HepG2 (cell line): Measurements from ENCODE around the gene TLNRD1. TPM values are rescaled to one million over a fixed set of nuclear protein-coding genes. Genes with fewer than 3 reads are reported as not detected.

Experiments used
- ATAC-seq: fragments of 200-7000 bp; cut with Tn5 transposase; 3 replicates; pipeline ENCODE4 v1.9.1; 2020; ENCODE audit warnings: mild to moderate bottlenecking, moderate library complexity
- BruUV-seq: library from RNA; stranded (reverse); fragments of 400-500 nt; replicated peaks from 2 replicates; lab custom pipeline; 2021; lab: Mats Ljungman, UMichigan
- CTCF ChIA-PET: fragments of 300-600 bp; formaldehyde crosslinking; extraction: SDS; loops from one replicate; lab custom pipeline; 2021; ENCODE audit warnings: low total read pairs, inconsistent platforms, low intra/inter-chr PET ratio; lab: Yijun Ruan, JAX
- POLR2A ChIA-PET: fragments of 350-600 bp; sonication (Branson Sonifier 250); formaldehyde crosslinking; loops from one replicate; lab custom pipeline; 2020; ENCODE audit warnings: antibody characterized with exemption, inconsistent platforms; lab: Yijun Ruan, JAX
- DNase-seq: peaks from one replicate; pipeline ENCODE4 v3.0.0-alpha.2; 2015; ENCODE audit warnings: low spot score
- FAIRE-seq: peaks from 3 replicates; lab custom pipeline; 2011; peaks lifted over from hg19 to GRCh38; lab: Jason Lieb, UNC
- H2AFZ ChIP-seq: one replicate; pipeline ENCODE4 v1.6.1; 2011; ENCODE audit warnings: low read length, inconsistent platforms
- H3K27ac ChIP-seq: fragments of 300-600 bp; 3 replicates; pipeline ENCODE4 v1.8.0; 2011; ENCODE audit warnings: mixed run types, mild to moderate bottlenecking, mixed read lengths, low read length, inconsistent platforms; ENCODE audit not compliant: insufficient read depth; ENCODE audit errors: extremely low read length
- H3K27me3 ChIP-seq, 2 experiments: fragments of 200-600 bp in 1 of 2; 2 replicates in 1 of 2; 3 replicates in 1 of 2; pipeline versions ENCODE4 v1.6.0 to v1.8.0; 2011; ENCODE audit warnings: low read length in 2 of 2, mild to moderate bottlenecking in 2 of 2, moderate library complexity in 2 of 2, inconsistent platforms in 1 of 2; ENCODE audit not compliant: insufficient read depth in 2 of 2, control insufficient read depth in 1 of 2
- H3K36me3 ChIP-seq, 2 experiments: fragments of 200-600 bp in 1 of 2; replicated peaks in 1 of 2; 2 replicates in 1 of 2; 3 replicates in 1 of 2; pipeline versions ENCODE4 v1.5.1 to v1.8.0; 2011; ENCODE audit warnings: low read length in 2 of 2, inconsistent platforms in 1 of 2; ENCODE audit not compliant: insufficient read depth in 2 of 2, control insufficient read depth in 1 of 2
- H3K4me1 ChIP-seq: 2 replicates; pipeline ENCODE4 v1.5.1; 2012; ENCODE audit warnings: low read length, inconsistent platforms; ENCODE audit not compliant: insufficient read depth
- H3K4me2 ChIP-seq: 2 replicates; pipeline ENCODE4 v1.6.0; 2011; ENCODE audit warnings: low read depth, low read length, inconsistent platforms
- H3K4me3 ChIP-seq, 3 experiments: fragments of 200-600 bp in 1 of 3; sonication (generic), shearing (Covaris generic) in 1 of 3; replicated peaks in 1 of 3; 2 replicates each; pipeline ENCODE4 v1.5.1; 2011 to 2016; ENCODE audit warnings: low read length in 3 of 3, inconsistent platforms in 2 of 3, low read depth in 2 of 3, mild to moderate bottlenecking in 2 of 3, control low read depth in 1 of 3, mixed read lengths in 1 of 3; ENCODE audit not compliant: insufficient read depth in 1 of 3
- H3K79me2 ChIP-seq: one replicate; pipeline ENCODE4 v1.6.1; 2011; ENCODE audit warnings: low read length, inconsistent platforms; ENCODE audit not compliant: insufficient read depth
- H3K9ac ChIP-seq: 2 replicates; pipeline ENCODE4 v1.6.0; 2011; ENCODE audit warnings: mild to moderate bottlenecking, low read depth, low read length, inconsistent platforms; ENCODE audit not compliant: insufficient read depth
- H3K9me3 ChIP-seq: 2 replicates; pipeline ENCODE4 v1.5.1; 2012; ENCODE audit warnings: mild to moderate bottlenecking, low read length
- H4K20me1 ChIP-seq: 2 replicates; pipeline ENCODE4 v1.6.0; 2011; ENCODE audit warnings: inconsistent platforms, mild to moderate bottlenecking, low read length, moderate library complexity; ENCODE audit not compliant: insufficient read depth
- CBX1 ChIP-seq: IDR thresholded peaks from one replicate; pipeline ENCODE4 v1.6.1; 2016; ENCODE audit warnings: antibody characterized with exemption, low read depth
- ELF1 ChIP-seq: sonication (generic); formaldehyde crosslinking; IDR thresholded peaks from 2 replicates; pipeline ENCODE4 v1.4.0; 2020; ENCODE audit warnings: missing genetic modification reagents
- HNRNPL ChIP-seq: fragments of 200-400 bp; formaldehyde crosslinking; IDR thresholded peaks from 2 replicates; pipeline ENCODE4 v1.6.1; 2017; ENCODE audit warnings: mild to moderate bottlenecking, low read depth, low read length
- THRA ChIP-seq: sonication (generic); formaldehyde crosslinking; IDR thresholded peaks from 2 replicates; pipeline ENCODE4 v1.4.0; 2020; ENCODE audit warnings: missing genetic modification reagents, borderline replicate concordance
- ZBTB34 ChIP-seq: sonication (generic); formaldehyde crosslinking; IDR thresholded peaks from 2 replicates; pipeline ENCODE4 v1.8.0; 2022; ENCODE audit warnings: mild to moderate bottlenecking, missing genetic modification reagents
- ZC3H13 ChIP-seq: sonication (generic); formaldehyde crosslinking; IDR thresholded peaks from 2 replicates; pipeline ENCODE4 v1.8.1; 2023; ENCODE audit warnings: mild to moderate bottlenecking, missing genetic modification reagents, moderate library complexity
- ZNF530 ChIP-seq: sonication (generic); formaldehyde crosslinking; IDR thresholded peaks from 2 replicates; pipeline ENCODE4 v1.5.0; 2020; ENCODE audit warnings: low read depth, mild to moderate bottlenecking, missing genetic modification reagents
- whole genome bisulfite sequencing: methylation state at CpG from one replicate; pipeline ENCODE4 v1.1.6; 2017; ENCODE audit warnings: low lambda C conversion rate; 5-methylcytosine and 5-hydroxymethylcytosine counted together
- in situ Hi-C: cut with HindIII; loops from 2 replicates; pipeline ENCODE4 v1.10.0; 2017; ENCODE audit warnings: low pct_unique_long_range_greater_than_20kb; ENCODE audit not compliant: extremely low pct_ligation_motif_present
- intact Hi-C: fragments of 100-400 bp; cut with micrococcal nuclease; formaldehyde crosslinking; loops from one replicate; pipeline ENCODE4 v1.10.0; 2022; ENCODE audit not compliant: unreplicated experiment
- polyA plus RNA-seq, 8 experiments: library from polyadenylated mRNA; depleted of rRNA in 3 of 8; stranded (reverse) in 7 of 8; unstranded in 1 of 8; fragments of >200 nt; fragmentation: Illumina TruSeq in 4 of 8; extraction: Trizol in 4 of 8; gene quantifications; 2 replicates each; pipeline versions ENCODE4 v1.2.1 to v1.2.3, GENCODE V29; 2011 to 2016; ENCODE audit warnings: low read depth in 4 of 8, missing spikeins in 1 of 8, mixed read lengths in 1 of 8; ENCODE audit not compliant: insufficient read depth in 1 of 8
- total RNA-seq, 5 experiments: library from RNA; depleted of rRNA; stranded (reverse); fragments of >200 nt; fragmentation: Illumina TruSeq; extraction: Trizol; gene quantifications; 2 replicates each; pipeline ENCODE4 v1.2.3, GENCODE V29; 2016; ENCODE audit warnings: low read depth in 1 of 5
- TF ChIP-seq, protein P1 (sequence below): sonication (generic); formaldehyde crosslinking; conservative IDR thresholded peaks from 2 replicates; pipeline ENCODE4 v1.8.0; 2022; ENCODE audit warnings: low read depth, missing genetic modification reagents
- TF ChIP-seq, protein P2 (sequence below): sonication (generic); formaldehyde crosslinking; IDR thresholded peaks from 2 replicates; pipeline ENCODE4 v1.4.0; 2020; ENCODE audit warnings: mild to moderate bottlenecking, missing genetic modification reagents
- TF ChIP-seq, protein P3 (sequence below): sonication (generic); formaldehyde crosslinking; IDR thresholded peaks from 2 replicates; pipeline ENCODE4 v1.4.0; 2020; ENCODE audit warnings: missing genetic modification reagents, borderline replicate concordance
- TF ChIP-seq, protein P4 (sequence below): sonication (generic); formaldehyde crosslinking; IDR thresholded peaks from 2 replicates; pipeline ENCODE4 v1.5.0; 2020; ENCODE audit warnings: mild to moderate bottlenecking, missing genetic modification reagents

Gene TLNRD1
- total and polyA plus RNA-seq, 2 of the 13 experiments (the other 11 are each of a cell fraction or from before 2014, with no cell fraction given), result 3.4 to 5.3 TPM

- no peak overlapping the region for H3K4me2 ChIP-seq
- intact Hi-C loops (no loop called here), in situ Hi-C loops (no loop called here)
- ChIA-PET POLR2A (no interaction called here), CTCF (no interaction called here)
- no peaks in the 10 kb centered on the region for H3K79me2 ChIP-seq
- H3K9me3 ChIP-seq, result no peaks in the 10 kb centered on the region
- H3K9ac ChIP-seq, result no peak overlapping the region
- no peaks in the 10 kb centered on the region for H3K36me3 ChIP-seq
- WGBS, result no CpG with 5 or more reads among the region's 2 CpGs
- no peak overlapping the region for H3K27ac ChIP-seq
- no peaks in the 10 kb centered on the region for H4K20me1 ChIP-seq
- no peaks in the 10 kb centered on the region for H3K4me1 ChIP-seq
- FAIRE-seq, result no peak
- H2AFZ ChIP-seq, result no peak overlapping the region
- H3K27me3 ChIP-seq, result peaks cover 1 to 9% of the 10 kb centered on the region in 2 experiments; a peak in 1 of 5 replicates
- no peak for DNase-seq
- no TSS peak for BruUV-seq
- TF ChIP-seq, protein P1, sequence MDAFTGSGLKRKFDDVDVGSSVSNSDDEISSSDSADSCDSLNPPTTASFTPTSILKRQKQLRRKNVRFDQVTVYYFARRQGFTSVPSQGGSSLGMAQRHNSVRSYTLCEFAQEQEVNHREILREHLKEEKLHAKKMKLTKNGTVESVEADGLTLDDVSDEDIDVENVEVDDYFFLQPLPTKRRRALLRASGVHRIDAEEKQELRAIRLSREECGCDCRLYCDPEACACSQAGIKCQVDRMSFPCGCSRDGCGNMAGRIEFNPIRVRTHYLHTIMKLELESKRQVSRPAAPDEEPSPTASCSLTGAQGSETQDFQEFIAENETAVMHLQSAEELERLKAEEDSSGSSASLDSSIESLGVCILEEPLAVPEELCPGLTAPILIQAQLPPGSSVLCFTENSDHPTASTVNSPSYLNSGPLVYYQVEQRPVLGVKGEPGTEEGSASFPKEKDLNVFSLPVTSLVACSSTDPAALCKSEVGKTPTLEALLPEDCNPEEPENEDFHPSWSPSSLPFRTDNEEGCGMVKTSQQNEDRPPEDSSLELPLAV (CRISPR knock-in tag), result no peak
- TF ChIP-seq ZBTB34 (CRISPR knock-in tag) (no peak), ELF1 (CRISPR knock-in tag) (no peak), THRA (CRISPR knock-in tag) (no peak), ZNF530 (CRISPR knock-in tag) (no peak), HNRNPL (no peak), CBX1 (no peak), ZC3H13 (CRISPR knock-in tag) (no peak)
- TF ChIP-seq, protein P2, sequence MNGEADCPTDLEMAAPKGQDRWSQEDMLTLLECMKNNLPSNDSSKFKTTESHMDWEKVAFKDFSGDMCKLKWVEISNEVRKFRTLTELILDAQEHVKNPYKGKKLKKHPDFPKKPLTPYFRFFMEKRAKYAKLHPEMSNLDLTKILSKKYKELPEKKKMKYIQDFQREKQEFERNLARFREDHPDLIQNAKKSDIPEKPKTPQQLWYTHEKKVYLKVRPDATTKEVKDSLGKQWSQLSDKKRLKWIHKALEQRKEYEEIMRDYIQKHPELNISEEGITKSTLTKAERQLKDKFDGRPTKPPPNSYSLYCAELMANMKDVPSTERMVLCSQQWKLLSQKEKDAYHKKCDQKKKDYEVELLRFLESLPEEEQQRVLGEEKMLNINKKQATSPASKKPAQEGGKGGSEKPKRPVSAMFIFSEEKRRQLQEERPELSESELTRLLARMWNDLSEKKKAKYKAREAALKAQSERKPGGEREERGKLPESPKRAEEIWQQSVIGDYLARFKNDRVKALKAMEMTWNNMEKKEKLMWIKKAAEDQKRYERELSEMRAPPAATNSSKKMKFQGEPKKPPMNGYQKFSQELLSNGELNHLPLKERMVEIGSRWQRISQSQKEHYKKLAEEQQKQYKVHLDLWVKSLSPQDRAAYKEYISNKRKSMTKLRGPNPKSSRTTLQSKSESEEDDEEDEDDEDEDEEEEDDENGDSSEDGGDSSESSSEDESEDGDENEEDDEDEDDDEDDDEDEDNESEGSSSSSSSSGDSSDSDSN (CRISPR knock-in tag), result no peak
- TF ChIP-seq, protein P3, sequence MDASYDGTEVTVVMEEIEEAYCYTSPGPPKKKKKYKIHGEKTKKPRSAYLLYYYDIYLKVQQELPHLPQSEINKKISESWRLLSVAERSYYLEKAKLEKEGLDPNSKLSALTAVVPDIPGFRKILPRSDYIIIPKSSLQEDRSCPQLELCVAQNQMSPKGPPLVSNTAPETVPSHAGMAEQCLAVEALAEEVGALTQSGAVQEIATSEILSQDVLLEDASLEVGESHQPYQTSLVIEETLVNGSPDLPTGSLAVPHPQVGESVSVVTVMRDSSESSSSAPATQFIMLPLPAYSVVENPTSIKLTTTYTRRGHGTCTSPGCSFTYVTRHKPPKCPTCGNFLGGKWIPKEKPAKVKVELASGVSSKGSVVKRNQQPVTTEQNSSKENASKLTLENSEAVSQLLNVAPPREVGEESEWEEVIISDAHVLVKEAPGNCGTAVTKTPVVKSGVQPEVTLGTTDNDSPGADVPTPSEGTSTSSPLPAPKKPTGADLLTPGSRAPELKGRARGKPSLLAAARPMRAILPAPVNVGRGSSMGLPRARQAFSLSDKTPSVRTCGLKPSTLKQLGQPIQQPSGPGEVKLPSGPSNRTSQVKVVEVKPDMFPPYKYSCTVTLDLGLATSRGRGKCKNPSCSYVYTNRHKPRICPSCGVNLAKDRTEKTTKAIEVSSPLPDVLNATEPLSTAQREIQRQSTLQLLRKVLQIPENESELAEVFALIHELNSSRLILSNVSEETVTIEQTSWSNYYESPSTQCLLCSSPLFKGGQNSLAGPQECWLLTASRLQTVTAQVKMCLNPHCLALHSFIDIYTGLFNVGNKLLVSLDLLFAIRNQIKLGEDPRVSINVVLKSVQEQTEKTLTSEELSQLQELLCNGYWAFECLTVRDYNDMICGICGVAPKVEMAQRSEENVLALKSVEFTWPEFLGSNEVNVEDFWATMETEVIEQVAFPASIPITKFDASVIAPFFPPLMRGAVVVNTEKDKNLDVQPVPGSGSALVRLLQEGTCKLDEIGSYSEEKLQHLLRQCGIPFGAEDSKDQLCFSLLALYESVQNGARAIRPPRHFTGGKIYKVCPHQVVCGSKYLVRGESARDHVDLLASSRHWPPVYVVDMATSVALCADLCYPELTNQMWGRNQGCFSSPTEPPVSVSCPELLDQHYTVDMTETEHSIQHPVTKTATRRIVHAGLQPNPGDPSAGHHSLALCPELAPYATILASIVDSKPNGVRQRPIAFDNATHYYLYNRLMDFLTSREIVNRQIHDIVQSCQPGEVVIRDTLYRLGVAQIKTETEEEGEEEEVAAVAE (CRISPR knock-in tag), result no peak
- TF ChIP-seq, protein P4, sequence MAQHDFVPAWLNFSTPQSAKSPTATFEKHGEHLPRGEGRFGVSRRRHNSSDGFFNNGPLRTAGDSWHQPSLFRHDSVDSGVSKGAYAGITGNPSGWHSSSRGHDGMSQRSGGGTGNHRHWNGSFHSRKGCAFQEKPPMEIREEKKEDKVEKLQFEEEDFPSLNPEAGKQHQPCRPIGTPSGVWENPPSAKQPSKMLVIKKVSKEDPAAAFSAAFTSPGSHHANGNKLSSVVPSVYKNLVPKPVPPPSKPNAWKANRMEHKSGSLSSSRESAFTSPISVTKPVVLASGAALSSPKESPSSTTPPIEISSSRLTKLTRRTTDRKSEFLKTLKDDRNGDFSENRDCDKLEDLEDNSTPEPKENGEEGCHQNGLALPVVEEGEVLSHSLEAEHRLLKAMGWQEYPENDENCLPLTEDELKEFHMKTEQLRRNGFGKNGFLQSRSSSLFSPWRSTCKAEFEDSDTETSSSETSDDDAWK (CRISPR knock-in tag), result no peak
- no peak for ATAC-seq
- no peak overlapping the region for H3K4me3 ChIP-seq
Measured at GRCh38 chr15:81046290-81046689, 45.6 kb downstream of the TLNRD1 start.
